ENCODE results near the gene DDB1.

GRCh38 chr11:61347916-61348461 lies 15.1 kb upstream of the DDB1 start:
- TF ChIP-seq EZH2phosphoT487 (IDR thresholded peaks at IDR 0.05; ENCODE audit: borderline replicate concordance, low read length), result no peak
- no peak for TF ChIP-seq CTCF (conservative IDR thresholded peaks at IDR 0.05; ENCODE audit: low read depth, low read length)
